SKM-1 treated with dmso at 0.1 percent for 144 hours (cell line): ENCODE measurements around the gene TM7SF3.

Experiments
- DNase-seq: peaks from one replicate; lab custom pipeline; 2025; ENCODE audit not compliant: unreplicated experiment; lab: John Stamatoyannopoulos, UW

TM7SF3 gene

DNA sequence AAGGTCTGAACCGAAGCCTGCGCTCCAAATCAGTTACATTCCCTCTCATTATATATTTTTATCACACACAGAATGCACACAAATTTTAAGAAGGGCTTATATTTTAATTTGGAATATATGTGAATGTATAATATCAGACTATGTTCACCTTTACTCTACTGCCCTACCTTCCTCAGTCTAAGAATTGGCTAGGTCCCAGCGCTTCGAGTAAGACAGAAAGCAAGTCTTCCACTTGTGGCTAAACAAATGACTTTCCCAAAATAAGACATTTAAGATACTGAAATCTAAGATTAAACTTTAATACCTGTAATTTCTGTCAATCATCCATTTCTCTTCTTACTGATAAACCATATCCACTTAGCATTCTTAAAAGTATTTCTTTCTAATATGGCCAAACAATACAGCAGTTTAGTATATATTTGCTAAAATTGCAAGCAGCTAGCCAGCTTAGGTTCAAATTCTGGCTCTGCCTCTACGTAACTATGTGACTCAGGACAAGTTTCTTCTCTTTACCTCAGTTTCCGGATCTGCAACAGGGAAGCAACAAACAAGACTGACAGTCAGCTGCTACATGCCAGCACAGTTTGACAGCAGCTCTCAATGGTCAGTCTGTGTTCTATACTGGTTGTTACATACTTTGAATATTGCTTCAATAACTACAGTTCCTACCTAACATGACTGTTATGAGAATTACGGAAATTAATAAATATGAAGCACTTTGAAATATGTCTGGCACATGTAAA lies 78.4 kb downstream of the TM7SF3 start:
- DNase-seq = no peak

DNA sequence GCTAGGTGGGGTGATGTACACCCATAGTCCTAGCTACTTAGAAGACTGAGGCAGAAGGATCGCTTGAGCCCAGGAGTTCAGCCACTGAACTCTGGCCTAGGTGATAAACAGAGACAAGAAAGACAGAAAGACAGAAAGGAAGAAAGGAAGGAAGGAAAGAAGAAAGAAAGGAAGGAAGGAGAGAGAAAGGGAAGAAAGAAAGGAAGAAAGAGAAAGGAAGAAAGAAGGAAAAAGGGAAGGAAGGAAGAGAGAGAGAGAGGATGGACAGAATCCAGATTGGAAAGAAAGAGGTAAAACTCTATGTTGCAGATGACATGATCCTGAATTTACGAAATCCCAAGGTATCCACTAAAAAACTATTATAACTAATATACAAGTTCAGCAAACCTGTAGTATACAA lies 84.6 kb downstream of the TM7SF3 start:
- DNase-seq = no peak

DNA sequence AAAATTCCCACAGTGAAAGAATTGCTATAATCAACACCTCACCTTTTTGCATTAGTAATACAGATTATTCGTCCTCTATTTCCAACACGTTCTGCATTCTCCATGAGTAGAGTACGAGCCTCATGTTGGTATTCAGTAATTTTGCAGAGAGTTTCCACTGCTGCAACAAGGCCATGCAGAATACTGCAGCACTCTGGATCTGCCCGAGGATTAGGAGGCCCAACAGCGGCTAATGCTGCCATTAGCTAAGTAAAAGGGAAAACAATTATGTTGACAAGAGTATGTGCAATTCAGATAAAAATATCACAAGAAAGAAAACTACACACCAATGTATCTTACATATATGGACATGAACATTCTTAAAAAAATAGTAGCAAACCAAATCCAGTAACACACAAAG lies 85.5 kb downstream of the TM7SF3 start:
- DNase-seq = no peak
